Measurements from ENCODE around the gene DDX10.

The DDX10 gene

DNA sequence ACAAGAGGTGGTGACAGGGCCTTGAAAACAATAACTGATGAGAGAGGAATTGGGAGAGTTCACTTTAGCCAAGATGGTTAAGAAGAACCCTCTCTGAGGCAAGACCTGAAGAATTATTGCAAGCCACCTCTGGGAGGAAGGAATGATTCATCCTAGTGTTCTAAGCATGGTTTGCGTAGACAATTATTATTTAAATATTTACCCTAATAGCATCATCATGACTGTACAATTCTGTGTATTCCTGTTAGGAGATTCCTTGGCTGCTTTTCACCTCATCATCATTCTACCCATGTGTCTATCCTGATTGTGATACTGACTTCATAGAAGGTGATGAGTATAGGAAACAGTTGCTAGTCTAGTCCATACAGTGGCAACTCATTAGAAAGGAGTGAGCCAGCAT, 264.4 kb downstream of the DDX10 start:
- Histone ChIP-seq H3K27ac (ENCODE audit: low read depth, low read length) (peak overlapping the region; percentile 98), H3K79me2 (ENCODE audit: control insufficient read depth, insufficient read depth, low read length, unreplicated experiment) (peaks cover 48% of the 10 kb centered on the region), H2AFZ (ENCODE audit: low read length, unreplicated experiment) (no peak overlapping the region), H3K27me3 (ENCODE audit: insufficient read depth, low read length) (no peaks in the 10 kb centered on the region), H3K36me3 (ENCODE audit: insufficient read depth, low read length) (0 out of 2 replicates have a peak, but pooled peaks cover 3% of the 10 kb centered on the region), H3K4me1 (ENCODE audit: control insufficient read depth, insufficient read depth, low read length, unreplicated experiment) (peaks cover 78% of the 10 kb centered on the region), H3K4me3 (ENCODE audit: low read depth, low read length) (peak overlapping the region; percentile 78)

DNA sequence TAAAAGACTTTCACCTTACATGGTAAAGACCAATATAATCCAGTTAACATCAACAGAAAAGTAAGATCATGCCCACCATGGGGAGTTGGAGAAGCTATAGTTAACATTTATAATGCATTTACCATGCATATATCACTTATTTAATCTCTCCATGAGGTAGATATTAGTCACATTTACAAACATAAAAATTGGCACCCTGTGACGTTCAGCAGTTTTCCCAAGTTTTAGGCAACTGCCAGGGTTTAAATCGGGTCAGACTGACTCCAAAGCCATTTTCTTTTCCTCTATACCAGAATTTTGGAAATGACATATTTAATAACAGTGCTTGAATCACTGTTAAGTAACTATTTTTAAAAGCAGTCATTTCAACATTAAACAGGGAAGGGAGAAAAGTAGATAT, 266.3 kb downstream of the DDX10 start:
- H3K4me3 ChIP-seq (ENCODE audit: low read depth, low read length): peak overlapping the region; percentile 78
- peak overlapping the region; percentile 98 for H3K27ac ChIP-seq (ENCODE audit: low read depth, low read length)
- H3K79me2 ChIP-seq (ENCODE audit: control insufficient read depth, insufficient read depth, low read length, unreplicated experiment): peaks cover 67% of the 10 kb centered on the region

DNA sequence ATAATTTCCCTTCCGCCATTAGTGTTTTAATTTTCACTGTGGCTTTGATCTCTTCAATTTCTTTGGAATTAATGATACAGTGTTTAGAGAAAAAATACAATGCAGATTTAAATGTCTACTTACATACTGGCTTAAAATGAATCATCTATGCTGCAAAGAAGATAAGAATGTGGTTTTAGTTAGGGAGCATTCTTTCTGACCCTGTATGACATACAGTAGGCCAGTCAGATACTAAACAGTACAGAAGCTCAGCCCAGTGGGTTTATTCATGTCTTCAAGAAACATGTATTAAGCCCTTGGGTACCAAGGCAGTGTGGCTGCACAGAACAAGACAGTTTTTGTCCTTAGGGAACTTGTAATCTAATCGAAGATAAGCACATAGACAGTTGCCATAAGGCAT, 268.8 kb downstream of the DDX10 start:
- no peak overlapping the region for H2AFZ ChIP-seq (ENCODE audit: low read length, unreplicated experiment)
- peaks cover 28% of the 10 kb centered on the region for H3K36me3 ChIP-seq (ENCODE audit: insufficient read depth, low read length)
- peaks cover 66% of the 10 kb centered on the region for H3K4me1 ChIP-seq (ENCODE audit: control insufficient read depth, insufficient read depth, low read length, unreplicated experiment)
- no peaks in the 10 kb centered on the region for H3K27me3 ChIP-seq (ENCODE audit: insufficient read depth, low read length)
- peak overlapping the region; percentile 98 for H3K27ac ChIP-seq (ENCODE audit: low read depth, low read length)
- H3K4me3 ChIP-seq (ENCODE audit: low read depth, low read length): peak overlapping the region; percentile 42
- H3K79me2 ChIP-seq (ENCODE audit: control insufficient read depth, insufficient read depth, low read length, unreplicated experiment): peaks cover 86% of the 10 kb centered on the region

More for the DNA sequence above, 266.3 kb downstream of the DDX10 start:
- H3K27me3 ChIP-seq (ENCODE audit: insufficient read depth, low read length): no peaks in the 10 kb centered on the region
- peaks cover 18% of the 10 kb centered on the region for H3K36me3 ChIP-seq (ENCODE audit: insufficient read depth, low read length)
- peaks cover 79% of the 10 kb centered on the region for H3K4me1 ChIP-seq (ENCODE audit: control insufficient read depth, insufficient read depth, low read length, unreplicated experiment)
- H2AFZ ChIP-seq (ENCODE audit: low read length, unreplicated experiment): no peak overlapping the region

DNA sequence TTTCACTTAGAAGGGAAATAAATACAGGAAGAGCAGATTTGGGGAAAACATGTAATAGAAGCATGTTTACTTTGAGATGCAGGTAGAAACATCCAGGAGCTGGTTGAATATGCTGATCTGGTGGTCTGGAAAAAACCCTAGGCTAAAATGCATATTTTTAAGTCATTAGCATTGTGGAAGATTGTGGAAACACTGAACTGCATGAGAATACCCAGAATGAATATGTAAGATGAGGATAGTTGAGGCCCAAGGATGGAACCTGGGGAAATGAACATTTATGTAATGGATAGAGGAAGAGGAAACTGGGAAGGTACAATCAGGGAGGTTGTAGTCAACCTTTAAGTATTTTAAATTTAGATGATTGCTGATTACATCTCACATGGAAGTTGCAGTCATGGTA, 269.4 kb downstream of the DDX10 start:
- no peak overlapping the region for H2AFZ ChIP-seq (ENCODE audit: low read length, unreplicated experiment)
- H3K36me3 ChIP-seq (ENCODE audit: insufficient read depth, low read length): peaks cover 28% of the 10 kb centered on the region
- H3K27ac ChIP-seq (ENCODE audit: low read depth, low read length): no peak overlapping the region
- peaks cover 63% of the 10 kb centered on the region for H3K4me1 ChIP-seq (ENCODE audit: control insufficient read depth, insufficient read depth, low read length, unreplicated experiment)
- H3K79me2 ChIP-seq (ENCODE audit: control insufficient read depth, insufficient read depth, low read length, unreplicated experiment): peaks cover 87% of the 10 kb centered on the region
- H3K27me3 ChIP-seq (ENCODE audit: insufficient read depth, low read length): no peaks in the 10 kb centered on the region
- peak overlapping the region; percentile 42; the same call in 1 of the 2 replicates for H3K4me3 ChIP-seq (ENCODE audit: low read depth, low read length)

DNA sequence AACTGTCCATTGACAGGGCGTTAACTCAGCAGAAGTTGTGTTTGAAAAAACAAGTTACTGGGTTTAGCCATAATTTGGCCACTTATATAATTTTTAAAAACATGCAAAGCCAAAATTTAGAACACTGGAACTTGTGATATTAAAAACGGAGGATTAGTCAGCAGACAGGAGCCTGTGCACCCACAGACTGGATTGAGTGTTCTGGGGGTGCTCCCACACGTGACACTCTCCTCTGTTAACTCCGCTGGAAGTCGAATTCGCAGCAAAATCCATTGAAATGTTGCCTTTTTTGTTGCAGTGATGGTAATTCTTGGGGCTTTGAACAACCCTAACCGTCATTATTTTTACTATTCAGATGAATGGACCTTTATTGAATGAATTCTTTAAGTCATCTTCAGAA, 269.8 kb downstream of the DDX10 start:
- peaks cover 28% of the 10 kb centered on the region for H3K36me3 ChIP-seq (ENCODE audit: insufficient read depth, low read length)
- H3K27ac ChIP-seq (ENCODE audit: low read depth, low read length): no peak overlapping the region
- no peaks in the 10 kb centered on the region for H3K27me3 ChIP-seq (ENCODE audit: insufficient read depth, low read length)
- H2AFZ ChIP-seq (ENCODE audit: low read length, unreplicated experiment): no peak overlapping the region
- no peak overlapping the region for H3K4me3 ChIP-seq (ENCODE audit: low read depth, low read length)
- peaks cover 84% of the 10 kb centered on the region for H3K79me2 ChIP-seq (ENCODE audit: control insufficient read depth, insufficient read depth, low read length, unreplicated experiment)
- peaks cover 59% of the 10 kb centered on the region for H3K4me1 ChIP-seq (ENCODE audit: control insufficient read depth, insufficient read depth, low read length, unreplicated experiment)

DNA sequence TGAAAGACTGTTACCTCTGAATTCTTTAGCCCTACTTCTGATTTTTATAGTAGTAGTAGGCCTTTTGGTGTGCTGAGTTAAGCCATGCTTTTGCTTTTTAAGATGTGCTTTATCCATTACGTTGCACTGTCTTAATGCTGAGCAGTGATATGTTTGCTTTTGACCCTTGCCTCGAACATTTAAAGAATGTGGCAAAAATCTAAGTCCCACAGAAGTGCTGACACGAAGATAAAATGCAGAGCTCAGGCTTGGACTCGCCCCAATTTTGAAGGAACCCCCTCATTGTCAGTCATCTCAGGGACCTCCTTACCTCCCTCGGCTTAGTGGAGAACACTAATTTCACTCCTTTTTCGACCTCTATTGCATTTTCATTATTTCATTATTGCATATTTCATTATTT, 272.9 kb downstream of the DDX10 start:
- H3K36me3 ChIP-seq (ENCODE audit: insufficient read depth, low read length): peaks cover 43% of the 10 kb centered on the region
- peaks cover 29% of the 10 kb centered on the region for H3K4me1 ChIP-seq (ENCODE audit: control insufficient read depth, insufficient read depth, low read length, unreplicated experiment)
- no peak overlapping the region for H3K4me3 ChIP-seq (ENCODE audit: low read depth, low read length)
- H2AFZ ChIP-seq (ENCODE audit: low read length, unreplicated experiment): no peak overlapping the region
- no peaks in the 10 kb centered on the region for H3K27me3 ChIP-seq (ENCODE audit: insufficient read depth, low read length)
- H3K27ac ChIP-seq (ENCODE audit: low read depth, low read length): no peak overlapping the region
- H3K79me2 ChIP-seq (ENCODE audit: control insufficient read depth, insufficient read depth, low read length, unreplicated experiment): peaks cover 54% of the 10 kb centered on the region

DNA sequence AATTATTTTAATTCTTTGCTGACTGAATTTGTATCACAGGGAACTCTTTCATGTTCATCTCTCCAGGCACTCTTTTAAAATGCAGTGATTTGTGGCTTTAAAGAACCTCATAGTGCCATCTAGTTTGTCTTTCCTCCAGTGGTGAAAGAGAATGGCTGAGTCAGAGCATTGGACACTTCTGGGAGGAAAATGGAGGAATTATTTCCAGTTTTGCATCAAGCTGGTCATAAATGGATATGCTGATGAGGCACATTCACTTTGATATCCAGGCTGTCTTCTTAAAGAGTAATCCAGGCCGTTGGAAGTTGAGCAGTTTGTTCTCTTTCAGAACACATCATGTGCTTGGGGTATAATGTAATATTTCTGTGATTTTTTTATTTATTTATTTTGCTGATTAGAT, 273.7 kb downstream of the DDX10 start:
- Histone ChIP-seq H2AFZ (ENCODE audit: low read length, unreplicated experiment) (no peak overlapping the region), H3K4me1 (ENCODE audit: control insufficient read depth, insufficient read depth, low read length, unreplicated experiment) (peaks cover 20% of the 10 kb centered on the region), H3K4me3 (ENCODE audit: low read depth, low read length) (no peak overlapping the region), H3K36me3 (ENCODE audit: insufficient read depth, low read length) (peaks cover 43% of the 10 kb centered on the region), H3K79me2 (ENCODE audit: control insufficient read depth, insufficient read depth, low read length, unreplicated experiment) (peaks cover 45% of the 10 kb centered on the region), H3K27me3 (ENCODE audit: insufficient read depth, low read length) (no peaks in the 10 kb centered on the region), H3K27ac (ENCODE audit: low read depth, low read length) (no peak overlapping the region)

DNA sequence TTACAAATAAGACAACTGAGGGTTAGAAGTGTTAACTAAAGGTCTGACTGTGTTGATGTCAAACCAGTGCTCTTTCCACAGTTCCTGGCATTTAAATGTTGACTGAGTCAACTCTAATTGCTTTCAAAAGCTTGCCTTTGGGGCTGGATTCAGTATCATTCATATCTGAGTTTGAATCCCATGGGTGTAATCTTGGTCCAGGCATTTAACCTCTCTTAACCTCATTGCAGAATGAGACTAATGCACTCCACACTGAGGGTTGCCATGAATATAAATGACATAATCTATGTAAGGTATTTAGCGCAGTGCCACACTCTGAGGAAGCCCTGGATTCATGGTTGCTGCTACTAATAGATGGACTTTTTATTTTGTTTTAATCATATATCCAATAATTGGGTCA, 274.3 kb downstream of the DDX10 start:
- Histone ChIP-seq H3K27ac (ENCODE audit: low read depth, low read length) (no peak overlapping the region), H2AFZ (ENCODE audit: low read length, unreplicated experiment) (no peak overlapping the region), H3K79me2 (ENCODE audit: control insufficient read depth, insufficient read depth, low read length, unreplicated experiment) (peaks cover 40% of the 10 kb centered on the region), H3K27me3 (ENCODE audit: insufficient read depth, low read length) (no peaks in the 10 kb centered on the region), H3K4me3 (ENCODE audit: low read depth, low read length) (no peak overlapping the region), H3K36me3 (ENCODE audit: insufficient read depth, low read length) (peaks cover 43% of the 10 kb centered on the region), H3K4me1 (ENCODE audit: control insufficient read depth, insufficient read depth, low read length, unreplicated experiment) (peaks cover 15% of the 10 kb centered on the region)

DNA sequence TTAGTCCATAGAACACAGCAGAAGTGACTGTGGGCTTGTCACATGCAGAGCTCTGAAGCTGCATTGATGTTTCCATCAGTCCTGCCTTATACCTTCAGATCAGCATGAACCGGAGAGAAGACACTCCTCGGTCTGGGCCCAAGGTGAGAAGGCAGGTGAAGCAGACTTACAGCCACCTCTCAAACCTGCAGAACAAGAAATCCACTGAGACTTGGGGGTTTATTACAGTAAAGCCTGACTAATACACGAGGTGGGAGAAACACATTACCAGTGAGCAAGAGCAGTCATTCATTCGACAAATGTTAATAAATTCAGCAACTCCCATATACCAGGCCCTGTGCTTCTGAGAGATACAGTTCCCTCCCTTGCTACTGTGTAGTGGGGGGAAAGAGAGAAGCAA, 279.0 kb downstream of the DDX10 start:
- H3K4me3 ChIP-seq (ENCODE audit: low read depth, low read length): no peak overlapping the region
- no peaks in the 10 kb centered on the region for H3K27me3 ChIP-seq (ENCODE audit: insufficient read depth, low read length)
- H3K36me3 ChIP-seq (ENCODE audit: insufficient read depth, low read length): peaks cover 22% of the 10 kb centered on the region
- no peaks in the 10 kb centered on the region for H3K79me2 ChIP-seq (ENCODE audit: control insufficient read depth, insufficient read depth, low read length, unreplicated experiment)
- no peak overlapping the region for H2AFZ ChIP-seq (ENCODE audit: low read length, unreplicated experiment)
- peaks cover 10% of the 10 kb centered on the region for H3K4me1 ChIP-seq (ENCODE audit: control insufficient read depth, insufficient read depth, low read length, unreplicated experiment)
- H3K27ac ChIP-seq (ENCODE audit: low read depth, low read length): no peak overlapping the region

DNA sequence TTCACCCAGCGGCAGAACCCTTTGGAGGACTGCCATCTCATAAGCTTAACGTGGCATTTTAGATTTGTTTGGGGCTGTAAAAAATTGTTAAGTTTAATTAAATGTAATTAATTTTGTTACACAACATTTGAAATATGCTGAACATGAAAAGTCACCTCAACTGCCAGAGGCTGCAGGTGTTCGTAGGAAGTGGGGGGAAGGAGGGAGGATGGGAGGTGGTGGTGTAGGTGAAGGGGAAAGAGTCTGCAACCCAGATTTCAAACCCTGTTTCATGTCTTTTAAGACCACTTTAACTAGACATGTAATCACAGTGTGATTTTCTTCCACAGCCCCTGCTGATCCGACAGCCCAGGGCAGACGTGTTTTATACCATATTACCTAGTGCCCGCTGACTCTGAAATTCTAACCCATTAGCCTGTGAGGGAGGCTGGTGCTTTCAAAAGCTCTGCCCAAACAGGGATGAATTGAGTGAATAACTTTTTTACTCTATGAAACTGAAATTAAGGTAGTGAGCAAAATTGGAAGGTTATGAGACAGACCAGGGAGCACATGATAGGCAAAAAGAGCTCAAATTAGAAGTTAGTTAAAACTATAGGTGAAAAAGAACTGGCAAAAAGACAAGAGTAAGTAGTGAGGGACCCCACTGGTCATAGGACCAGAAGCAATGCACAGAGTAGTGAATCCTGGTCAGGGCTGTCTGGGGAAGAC, 279.8 kb downstream of the DDX10 start:
- Histone ChIP-seq H3K4me3 (ENCODE audit: low read depth, low read length) (no peak overlapping the region), H3K36me3 (ENCODE audit: insufficient read depth, low read length) (peaks cover 22% of the 10 kb centered on the region), H3K27me3 (ENCODE audit: insufficient read depth, low read length) (no peaks in the 10 kb centered on the region), H3K4me1 (ENCODE audit: control insufficient read depth, insufficient read depth, low read length, unreplicated experiment) (peaks cover 10% of the 10 kb centered on the region), H3K27ac (ENCODE audit: low read depth, low read length) (no peak overlapping the region), H2AFZ (ENCODE audit: low read length, unreplicated experiment) (no peak overlapping the region), H3K79me2 (ENCODE audit: control insufficient read depth, insufficient read depth, low read length, unreplicated experiment) (no peaks in the 10 kb centered on the region)

DNA sequence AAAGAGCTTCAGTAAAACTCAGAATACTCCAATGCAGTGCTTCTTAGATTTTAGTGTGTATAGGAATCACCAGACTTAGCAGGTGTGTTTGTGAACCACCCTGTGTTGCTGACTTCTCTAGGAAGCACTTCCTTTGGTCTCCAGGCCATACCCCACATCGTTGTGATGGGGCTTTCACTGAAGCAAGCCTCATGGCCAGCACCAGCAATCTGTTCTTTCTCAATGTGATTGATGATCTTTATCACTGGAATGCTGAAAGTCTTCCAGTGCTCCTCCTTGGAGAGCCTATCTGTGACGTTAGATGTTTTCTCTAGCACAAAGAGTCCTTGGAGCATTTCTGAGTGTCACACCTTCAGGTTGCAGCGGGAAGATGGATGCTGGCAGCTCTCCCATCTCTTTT, 280.5 kb downstream of the DDX10 start:
- no peak overlapping the region for H3K27ac ChIP-seq (ENCODE audit: low read depth, low read length)
- no peak overlapping the region for H2AFZ ChIP-seq (ENCODE audit: low read length, unreplicated experiment)
- H3K27me3 ChIP-seq (ENCODE audit: insufficient read depth, low read length): no peaks in the 10 kb centered on the region
- peaks cover 10% of the 10 kb centered on the region for H3K4me1 ChIP-seq (ENCODE audit: control insufficient read depth, insufficient read depth, low read length, unreplicated experiment)
- no peak overlapping the region for H3K4me3 ChIP-seq (ENCODE audit: low read depth, low read length)
- no peaks in the 10 kb centered on the region for H3K79me2 ChIP-seq (ENCODE audit: control insufficient read depth, insufficient read depth, low read length, unreplicated experiment)
- H3K36me3 ChIP-seq (ENCODE audit: insufficient read depth, low read length): peaks cover 15% of the 10 kb centered on the region

Measured in ACC112 (cell line).